PC-9 (cell line): ENCODE measurements around the gene PRCD.

Source experiments
- EZH2 ChIP-seq: fragments of 200-600 bp; sonication (generic); IDR thresholded peaks from 2 replicates; pipeline ENCODE4 v1.8.0; 2017; ENCODE audit warnings: antibody characterized with exemption, low read depth
- TF ChIP-seq, protein P1 (sequence below): fragments of 200-600 bp; sonication (generic); conservative IDR thresholded peaks from 2 replicates; pipeline ENCODE4 v1.6.1; 2017; ENCODE audit warnings: mixed run types, antibody characterized with exemption, mild to moderate bottlenecking, moderate library complexity

- no peak for TF ChIP-seq EZH2
- TF ChIP-seq, protein P1, sequence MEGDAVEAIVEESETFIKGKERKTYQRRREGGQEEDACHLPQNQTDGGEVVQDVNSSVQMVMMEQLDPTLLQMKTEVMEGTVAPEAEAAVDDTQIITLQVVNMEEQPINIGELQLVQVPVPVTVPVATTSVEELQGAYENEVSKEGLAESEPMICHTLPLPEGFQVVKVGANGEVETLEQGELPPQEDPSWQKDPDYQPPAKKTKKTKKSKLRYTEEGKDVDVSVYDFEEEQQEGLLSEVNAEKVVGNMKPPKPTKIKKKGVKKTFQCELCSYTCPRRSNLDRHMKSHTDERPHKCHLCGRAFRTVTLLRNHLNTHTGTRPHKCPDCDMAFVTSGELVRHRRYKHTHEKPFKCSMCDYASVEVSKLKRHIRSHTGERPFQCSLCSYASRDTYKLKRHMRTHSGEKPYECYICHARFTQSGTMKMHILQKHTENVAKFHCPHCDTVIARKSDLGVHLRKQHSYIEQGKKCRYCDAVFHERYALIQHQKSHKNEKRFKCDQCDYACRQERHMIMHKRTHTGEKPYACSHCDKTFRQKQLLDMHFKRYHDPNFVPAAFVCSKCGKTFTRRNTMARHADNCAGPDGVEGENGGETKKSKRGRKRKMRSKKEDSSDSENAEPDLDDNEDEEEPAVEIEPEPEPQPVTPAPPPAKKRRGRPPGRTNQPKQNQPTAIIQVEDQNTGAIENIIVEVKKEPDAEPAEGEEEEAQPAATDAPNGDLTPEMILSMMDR, result no peak
Observed at GRCh38 chr17:76560036-76560876, 20.4 kb downstream of the PRCD start.
